ENCODE results near the gene HOXA2. TPM values are rescaled to one million over a fixed set of nuclear protein-coding genes. Genes with fewer than 3 reads are reported as not detected.
A peak's percentile ranks its signal among the peaks of the same experiment; 100 is the strongest.

Gene HOXA2
- total and polyA plus RNA-seq, 2 of the 13 experiments (the other 11 are each of a cell fraction or from before 2014, with no cell fraction given), result 0.22 to 0.29 TPM

DNA sequence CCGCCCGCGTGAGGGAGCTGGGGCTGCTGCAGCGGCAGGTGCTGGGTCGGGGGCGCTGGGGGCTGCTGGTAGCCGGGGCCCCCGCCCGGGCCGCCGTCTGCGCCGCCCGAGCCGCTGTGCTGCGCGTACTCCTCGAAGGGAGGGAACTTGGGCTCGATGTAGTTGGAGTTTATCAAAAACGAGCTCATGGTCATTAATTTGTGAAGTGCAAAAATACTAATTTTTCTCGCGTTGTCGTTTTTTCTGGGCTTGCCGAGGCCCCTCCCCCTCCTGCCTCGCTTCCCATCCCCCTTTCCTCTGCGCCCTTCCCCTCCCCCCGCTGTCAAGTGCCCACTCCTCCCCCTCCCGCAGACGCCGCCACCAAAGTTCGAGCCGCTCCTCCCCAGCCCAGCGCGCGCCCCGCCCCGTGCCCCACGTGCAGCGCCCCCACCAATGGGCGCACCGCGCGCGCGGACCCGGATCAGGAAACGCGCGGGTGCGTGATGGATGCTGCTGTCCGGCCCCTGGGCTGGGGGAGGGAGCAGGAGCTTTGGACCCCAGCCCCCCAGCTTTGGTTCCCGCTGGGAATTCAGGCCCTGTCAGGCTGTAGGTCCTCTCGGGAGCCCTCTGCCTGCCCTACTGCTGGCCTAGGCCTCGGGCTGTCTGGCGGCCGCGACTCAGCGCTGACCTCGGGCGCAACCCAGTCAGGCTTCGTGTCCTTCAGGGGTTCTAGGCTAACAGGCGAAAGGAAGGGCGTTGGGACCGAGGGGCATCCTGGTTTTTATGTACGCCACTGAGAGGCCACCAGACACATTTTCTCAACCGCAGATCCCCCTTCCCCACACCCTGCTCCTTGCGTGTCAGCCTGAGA is 28.3 kb upstream of the HOXA2 start, which contains the start of gene HOXA4 (continued):
- TF ChIP-seq, protein P1, sequence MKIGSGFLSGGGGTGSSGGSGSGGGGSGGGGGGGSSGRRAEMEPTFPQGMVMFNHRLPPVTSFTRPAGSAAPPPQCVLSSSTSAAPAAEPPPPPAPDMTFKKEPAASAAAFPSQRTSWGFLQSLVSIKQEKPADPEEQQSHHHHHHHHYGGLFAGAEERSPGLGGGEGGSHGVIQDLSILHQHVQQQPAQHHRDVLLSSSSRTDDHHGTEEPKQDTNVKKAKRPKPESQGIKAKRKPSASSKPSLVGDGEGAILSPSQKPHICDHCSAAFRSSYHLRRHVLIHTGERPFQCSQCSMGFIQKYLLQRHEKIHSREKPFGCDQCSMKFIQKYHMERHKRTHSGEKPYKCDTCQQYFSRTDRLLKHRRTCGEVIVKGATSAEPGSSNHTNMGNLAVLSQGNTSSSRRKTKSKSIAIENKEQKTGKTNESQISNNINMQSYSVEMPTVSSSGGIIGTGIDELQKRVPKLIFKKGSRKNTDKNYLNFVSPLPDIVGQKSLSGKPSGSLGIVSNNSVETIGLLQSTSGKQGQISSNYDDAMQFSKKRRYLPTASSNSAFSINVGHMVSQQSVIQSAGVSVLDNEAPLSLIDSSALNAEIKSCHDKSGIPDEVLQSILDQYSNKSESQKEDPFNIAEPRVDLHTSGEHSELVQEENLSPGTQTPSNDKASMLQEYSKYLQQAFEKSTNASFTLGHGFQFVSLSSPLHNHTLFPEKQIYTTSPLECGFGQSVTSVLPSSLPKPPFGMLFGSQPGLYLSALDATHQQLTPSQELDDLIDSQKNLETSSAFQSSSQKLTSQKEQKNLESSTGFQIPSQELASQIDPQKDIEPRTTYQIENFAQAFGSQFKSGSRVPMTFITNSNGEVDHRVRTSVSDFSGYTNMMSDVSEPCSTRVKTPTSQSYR (CRISPR knock-in tag; IDR thresholded peaks at IDR 0.05; ENCODE audit: borderline replicate concordance), result peak; percentile 90
- TF ChIP-seq, protein P2, sequence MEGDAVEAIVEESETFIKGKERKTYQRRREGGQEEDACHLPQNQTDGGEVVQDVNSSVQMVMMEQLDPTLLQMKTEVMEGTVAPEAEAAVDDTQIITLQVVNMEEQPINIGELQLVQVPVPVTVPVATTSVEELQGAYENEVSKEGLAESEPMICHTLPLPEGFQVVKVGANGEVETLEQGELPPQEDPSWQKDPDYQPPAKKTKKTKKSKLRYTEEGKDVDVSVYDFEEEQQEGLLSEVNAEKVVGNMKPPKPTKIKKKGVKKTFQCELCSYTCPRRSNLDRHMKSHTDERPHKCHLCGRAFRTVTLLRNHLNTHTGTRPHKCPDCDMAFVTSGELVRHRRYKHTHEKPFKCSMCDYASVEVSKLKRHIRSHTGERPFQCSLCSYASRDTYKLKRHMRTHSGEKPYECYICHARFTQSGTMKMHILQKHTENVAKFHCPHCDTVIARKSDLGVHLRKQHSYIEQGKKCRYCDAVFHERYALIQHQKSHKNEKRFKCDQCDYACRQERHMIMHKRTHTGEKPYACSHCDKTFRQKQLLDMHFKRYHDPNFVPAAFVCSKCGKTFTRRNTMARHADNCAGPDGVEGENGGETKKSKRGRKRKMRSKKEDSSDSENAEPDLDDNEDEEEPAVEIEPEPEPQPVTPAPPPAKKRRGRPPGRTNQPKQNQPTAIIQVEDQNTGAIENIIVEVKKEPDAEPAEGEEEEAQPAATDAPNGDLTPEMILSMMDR (CRISPR knock-in tag; IDR thresholded peaks at IDR 0.05), result no peak
- no peak for TF ChIP-seq RFX1 (IDR thresholded peaks at IDR 0.05)
- TF ChIP-seq MAFF (IDR thresholded peaks at IDR 0.05; ENCODE audit: low read depth, low read length), result no peak
- peak; percentile 61 for TF ChIP-seq RXRB (CRISPR knock-in tag; IDR thresholded peaks at IDR 0.05; ENCODE audit: borderline replicate concordance)
- TF ChIP-seq ZNF777 (CRISPR knock-in tag; IDR thresholded peaks at IDR 0.05), result peak; percentile 76; the same call in 1 of the 2 replicates
- TF ChIP-seq RXRA (CRISPR knock-in tag; IDR thresholded peaks at IDR 0.05), result peak; percentile 75
- no peak for TF ChIP-seq ZNF264 (CRISPR knock-in tag; IDR thresholded peaks at IDR 0.05)
- peak; percentile 66; the same call in 1 of the 2 replicates for TF ChIP-seq GATAD1 (CRISPR knock-in tag; IDR thresholded peaks at IDR 0.05)
- TF ChIP-seq POLR2AphosphoS2 (IDR thresholded peaks at IDR 0.05; ENCODE audit: low read depth, low read length), result no peak
- peak; percentile 61; the same call in 1 of the 2 replicates for TF ChIP-seq ZMYM2 (CRISPR knock-in tag; IDR thresholded peaks at IDR 0.05)
- TF ChIP-seq SMAD9 (CRISPR knock-in tag; IDR thresholded peaks at IDR 0.05), result 0 out of 2 replicates have a peak, but pooled peaks have one; percentile 39
- TF ChIP-seq ZNF501 (CRISPR knock-in tag; IDR thresholded peaks at IDR 0.05), result peak; percentile 72; the same call in 1 of the 2 replicates
- TF ChIP-seq, protein P3, sequence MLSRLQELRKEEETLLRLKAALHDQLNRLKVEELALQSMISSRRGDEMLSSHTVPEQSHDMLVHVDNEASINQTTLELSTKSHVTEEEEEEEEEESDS (CRISPR knock-in tag; IDR thresholded peaks at IDR 0.05; ENCODE audit: borderline replicate concordance), result no peak; the same call in 1 of the 2 replicates
- peak; percentile 88 for TF ChIP-seq SAP130 (CRISPR knock-in tag; IDR thresholded peaks at IDR 0.05; ENCODE audit: low read depth)
- TF ChIP-seq RAD21 (CRISPR knock-in tag; IDR thresholded peaks at IDR 0.05), result peak; percentile 50; the same call in 1 of the 2 replicates
- TF ChIP-seq ZNF672 (CRISPR knock-in tag; IDR thresholded peaks at IDR 0.05), result 0 out of 2 replicates have a peak, but pooled peaks have one; percentile 19
- peak; percentile 65; the same call in 1 of the 2 replicates for TF ChIP-seq ZNF776 (CRISPR knock-in tag; IDR thresholded peaks at IDR 0.05)
- TF ChIP-seq, protein P4, sequence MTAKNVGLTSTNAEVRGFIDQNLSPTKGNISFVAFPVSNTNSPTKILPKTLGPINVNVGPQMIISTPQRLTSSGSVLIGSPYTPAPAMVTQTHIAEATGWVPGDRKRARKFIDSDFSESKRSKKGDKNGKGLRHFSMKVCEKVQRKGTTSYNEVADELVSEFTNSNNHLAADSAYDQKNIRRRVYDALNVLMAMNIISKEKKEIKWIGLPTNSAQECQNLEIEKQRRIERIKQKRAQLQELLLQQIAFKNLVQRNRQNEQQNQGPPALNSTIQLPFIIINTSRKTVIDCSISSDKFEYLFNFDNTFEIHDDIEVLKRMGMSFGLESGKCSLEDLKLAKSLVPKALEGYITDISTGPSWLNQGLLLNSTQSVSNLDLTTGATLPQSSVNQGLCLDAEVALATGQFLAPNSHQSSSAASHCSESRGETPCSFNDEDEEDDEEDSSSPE (CRISPR knock-in tag; IDR thresholded peaks at IDR 0.05), result peak; percentile 91
- peak; percentile 42; the same call in 1 of the 2 replicates for TF ChIP-seq ZNF333 (CRISPR knock-in tag; IDR thresholded peaks at IDR 0.05; ENCODE audit: borderline replicate concordance)
- TF ChIP-seq MBNL3 (CRISPR knock-in tag; conservative IDR thresholded peaks at IDR 0.05), result no peak
- TF ChIP-seq, protein P5, sequence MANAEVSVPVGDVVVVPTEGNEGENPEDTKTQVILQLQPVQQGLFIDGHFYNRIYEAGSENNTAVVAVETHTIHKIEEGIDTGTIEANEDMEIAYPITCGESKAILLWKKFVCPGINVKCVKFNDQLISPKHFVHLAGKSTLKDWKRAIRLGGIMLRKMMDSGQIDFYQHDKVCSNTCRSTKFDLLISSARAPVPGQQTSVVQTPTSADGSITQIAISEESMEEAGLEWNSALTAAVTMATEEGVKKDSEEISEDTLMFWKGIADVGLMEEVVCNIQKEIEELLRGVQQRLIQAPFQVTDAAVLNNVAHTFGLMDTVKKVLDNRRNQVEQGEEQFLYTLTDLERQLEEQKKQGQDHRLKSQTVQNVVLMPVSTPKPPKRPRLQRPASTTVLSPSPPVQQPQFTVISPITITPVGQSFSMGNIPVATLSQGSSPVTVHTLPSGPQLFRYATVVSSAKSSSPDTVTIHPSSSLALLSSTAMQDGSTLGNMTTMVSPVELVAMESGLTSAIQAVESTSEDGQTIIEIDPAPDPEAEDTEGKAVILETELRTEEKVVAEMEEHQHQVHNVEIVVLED (CRISPR knock-in tag; IDR thresholded peaks at IDR 0.05; ENCODE audit: borderline replicate concordance), result peak; percentile 84
- TF ChIP-seq ZNF564 (CRISPR knock-in tag; IDR thresholded peaks at IDR 0.05), result no peak; the same call in 1 of the 2 replicates

Data from HepG2 (cell line).